GM19467 (cell line): ENCODE results near the gene SCAMP3.
"Not testable (repeated sequence)": the region's sequence is repeated elsewhere in the genome, so short reads cannot be mapped to it uniquely, and the experiment has no call there.

ENCODE experiments used
- ATAC-seq: cut with Tn5 transposase; IDR thresholded peaks from one replicate; pipeline ENCODE4 v1.9.1; 2021; ENCODE audit warnings: mild to moderate bottlenecking, moderate library complexity; ENCODE audit not compliant: unreplicated experiment

Gene SCAMP3

DNA sequence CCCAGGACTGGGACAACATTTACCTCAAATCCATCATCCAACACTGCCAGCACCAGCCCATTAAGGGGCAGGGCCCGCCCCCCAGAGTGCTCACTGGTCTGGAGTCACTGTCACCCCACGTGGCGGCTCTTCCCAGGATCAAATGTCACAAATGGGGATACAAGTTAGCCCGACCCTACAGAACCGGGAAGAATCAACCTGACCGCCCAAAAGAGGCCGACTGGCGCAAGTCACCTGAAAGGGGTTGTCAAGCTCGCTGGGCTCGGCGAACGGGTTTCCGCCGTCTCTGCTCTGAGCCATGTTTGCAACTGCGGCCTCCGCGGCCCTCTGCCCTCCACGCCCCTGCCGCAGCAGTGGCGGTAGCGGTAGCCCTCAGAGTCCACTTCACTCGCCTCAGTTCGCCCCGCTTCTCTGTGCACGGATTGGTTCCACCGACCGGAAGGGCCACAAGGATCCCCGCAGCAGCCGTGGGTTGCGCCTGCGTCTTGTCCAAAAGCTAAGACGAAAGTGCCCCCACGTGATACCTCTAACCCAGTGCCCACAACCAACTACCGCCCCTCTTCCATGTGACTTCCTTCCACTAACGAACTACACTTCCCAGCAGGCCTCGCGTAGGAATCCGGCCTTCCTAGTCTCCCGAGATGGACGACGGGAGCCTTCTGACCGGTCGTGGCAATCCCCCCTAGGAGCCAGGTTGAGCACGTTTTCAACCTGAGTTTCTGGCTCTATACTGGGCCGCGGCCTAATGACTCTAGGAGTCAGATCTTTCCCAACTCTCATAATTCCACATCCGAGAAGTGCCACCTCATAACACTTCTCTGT lies at the start of gene SCAMP3:
TSS of gene SCAMP3 (minus strand) at position 509 of the 822 bp plus-strand sequence. CDS start at position 300, 209 bp downstream.
- peak; percentile 84 for ATAC-seq

DNA sequence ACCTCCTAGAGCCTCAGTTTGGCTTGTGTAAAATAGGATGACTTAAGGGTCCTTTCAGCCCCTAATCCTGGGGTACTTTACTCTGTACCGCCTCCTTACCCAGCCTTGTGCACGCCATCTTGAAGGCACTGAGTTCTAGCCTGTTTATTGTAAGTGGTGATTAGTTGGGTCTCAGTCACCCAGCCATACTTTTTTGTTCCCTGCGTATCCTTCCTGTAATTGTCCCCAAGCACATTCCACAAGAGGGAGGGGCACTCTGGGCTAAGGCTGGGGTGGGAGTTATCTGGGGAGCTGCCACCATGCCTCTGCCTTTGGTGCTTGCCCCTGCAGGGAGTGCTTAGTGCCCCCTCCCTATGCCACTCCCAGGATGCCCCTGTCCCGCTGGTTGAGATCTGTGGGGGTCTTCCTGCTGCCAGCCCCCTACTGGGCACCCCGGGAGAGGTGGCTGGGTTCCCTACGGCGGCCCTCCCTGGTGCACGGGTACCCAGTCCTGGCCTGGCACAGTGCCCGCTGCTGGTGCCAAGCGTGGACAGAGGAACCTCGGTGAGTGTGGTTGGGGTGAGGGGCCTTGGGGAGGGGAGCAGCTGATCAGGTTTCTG lies 47.4 kb upstream of the SCAMP3 start:
- ATAC-seq: no peak

DNA sequence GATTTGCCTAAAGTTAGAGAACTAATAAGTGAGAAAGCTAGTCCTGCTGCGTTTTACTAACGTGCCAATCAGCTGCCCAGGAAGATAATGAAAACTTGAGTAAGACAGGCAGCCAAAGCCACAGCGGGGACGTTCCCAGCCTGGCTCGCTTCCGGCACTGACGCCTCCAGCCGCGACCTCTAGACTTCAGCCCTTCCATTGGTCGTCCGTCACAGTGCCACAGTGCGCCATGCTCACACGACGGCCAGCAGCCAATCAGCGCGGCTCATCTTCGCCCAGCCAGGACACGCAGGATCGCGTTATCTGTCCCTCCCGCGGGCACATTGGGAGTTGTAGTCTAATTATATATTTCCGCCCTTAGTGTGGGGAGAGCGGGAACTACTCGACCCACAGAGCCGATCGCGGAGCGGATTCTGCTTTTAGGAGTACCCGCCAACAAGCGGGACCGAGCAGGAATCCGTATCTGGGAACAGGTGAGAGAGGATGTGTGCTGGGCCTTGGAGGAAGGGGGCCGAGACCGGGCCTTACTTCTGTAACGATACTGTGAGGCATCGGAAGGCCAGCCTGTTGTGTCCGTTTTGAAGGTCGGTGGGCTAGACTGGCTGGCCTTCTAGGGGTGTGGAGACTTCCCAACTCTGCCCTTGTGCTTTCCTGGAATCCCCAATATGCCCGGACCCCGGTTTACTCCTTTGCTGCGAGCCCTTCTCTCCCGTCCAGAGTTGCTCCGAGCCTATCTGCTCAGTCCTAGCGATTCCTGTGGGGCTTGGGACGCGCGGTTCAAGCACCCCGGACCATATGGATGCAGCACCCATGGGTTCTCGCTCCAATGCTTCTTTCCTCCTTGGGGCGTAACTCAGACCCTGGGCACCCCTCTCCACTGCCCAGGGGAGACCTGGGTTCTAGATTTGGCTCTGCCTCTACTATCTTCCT lies 46.6 kb upstream of the SCAMP3 start, which contains the start of gene FDPS:
TSS of gene FDPS (plus strand) at position 374 of the 930 bp plus-strand sequence. CDS start 924 bp downstream, outside the sequence.
- ATAC-seq: peak; percentile 91

DNA sequence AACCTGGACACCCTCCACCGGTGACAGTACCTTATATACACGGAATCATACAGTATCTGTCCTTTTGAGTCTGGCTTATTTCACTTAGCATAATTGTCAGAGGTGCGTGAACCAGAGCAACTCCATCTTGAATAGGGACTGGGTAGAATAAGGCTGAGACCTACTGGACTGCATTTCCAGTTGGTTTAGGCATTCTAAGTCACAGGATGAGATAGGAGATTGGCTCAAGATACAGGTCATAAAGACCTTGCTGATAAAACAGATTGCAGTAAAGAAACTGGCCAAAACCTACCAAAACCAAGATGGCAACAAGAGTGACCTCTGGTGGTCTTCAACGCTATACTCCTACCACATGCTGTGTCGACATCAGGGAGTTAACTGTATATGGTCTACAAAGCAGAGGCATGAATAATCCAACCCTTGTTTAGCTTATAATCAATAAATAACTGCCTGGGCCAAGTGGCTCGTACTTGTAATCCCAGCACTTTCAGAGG lies 45.1 kb upstream of the SCAMP3 start:
- no peak for ATAC-seq

DNA sequence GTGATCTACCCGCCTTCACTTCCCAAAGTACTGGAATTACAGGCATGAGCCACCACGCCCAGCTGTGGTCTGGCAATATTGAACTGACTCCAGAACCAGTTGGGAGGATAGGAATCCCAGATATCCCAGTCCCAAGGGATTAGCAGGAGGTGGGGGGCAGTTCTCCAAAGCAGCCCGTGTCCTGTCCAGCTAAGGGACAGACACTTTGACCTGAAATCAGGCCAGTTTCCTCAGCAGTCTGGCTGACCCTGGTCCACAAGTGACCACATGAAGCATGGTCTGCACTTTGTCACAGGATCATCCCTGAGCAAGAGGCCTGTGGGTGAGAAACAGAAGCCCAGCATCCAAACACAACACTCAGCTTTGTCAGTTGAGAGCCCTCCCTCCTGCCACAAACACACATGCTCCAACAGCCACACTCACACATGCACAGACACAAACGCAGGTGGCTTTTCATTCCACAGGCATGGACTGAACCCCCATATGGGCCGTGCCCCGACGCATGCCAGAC lies 43.8 kb upstream of the SCAMP3 start:
- ATAC-seq: no peak

DNA sequence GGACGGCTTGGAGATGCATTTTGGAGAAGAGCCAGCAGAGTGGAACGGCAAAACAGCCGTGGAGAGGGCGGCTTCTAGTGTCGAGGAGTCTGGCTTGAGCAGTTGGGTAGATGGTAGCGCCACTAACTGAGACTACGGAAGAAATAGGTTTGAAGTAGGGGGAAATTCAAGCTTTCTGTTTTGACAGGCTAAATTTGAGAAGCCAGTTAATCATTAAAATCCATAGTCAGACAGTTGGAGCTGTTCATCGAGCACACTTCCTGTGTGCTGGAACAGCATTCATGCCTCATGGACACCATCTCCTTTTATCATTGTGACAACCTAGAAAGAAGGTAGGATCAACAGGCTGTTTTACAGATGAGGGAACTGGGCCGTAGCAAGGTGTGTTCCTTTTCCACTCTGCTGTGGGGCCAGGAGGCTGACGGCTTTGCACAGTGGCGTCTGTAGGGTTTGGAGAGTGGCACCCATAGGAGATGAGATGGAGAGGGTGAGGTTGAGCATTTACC lies 42.5 kb upstream of the SCAMP3 start:
- no peak for ATAC-seq

DNA sequence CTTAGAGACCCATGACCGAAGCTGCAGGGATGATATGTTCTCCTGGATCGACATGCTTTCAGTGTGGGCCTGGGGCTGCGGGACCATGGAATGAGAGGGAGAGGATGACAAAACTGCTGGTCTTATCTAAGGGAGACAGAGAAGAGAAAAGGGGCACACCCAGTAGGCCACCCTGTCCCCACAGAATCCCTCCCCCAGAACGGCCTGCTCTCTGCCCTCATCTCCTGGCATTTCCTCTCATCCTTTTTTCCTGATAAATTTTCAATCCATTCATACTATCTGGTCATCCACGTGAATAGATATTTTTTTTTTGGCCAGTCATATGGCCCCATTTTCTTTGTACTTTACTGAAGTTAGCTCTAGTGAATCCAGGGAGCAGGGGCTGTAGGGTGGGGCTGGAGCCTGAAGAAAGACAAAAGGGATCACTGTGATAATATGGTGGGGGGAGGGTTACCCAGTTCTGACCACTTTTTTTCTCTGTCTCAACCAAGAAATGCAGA lies 39.2 kb upstream of the SCAMP3 start, which contains the start of gene PKLR:
TSS of gene PKLR (minus strand) at position 97 of the 500 bp plus-strand sequence. CDS start at position 54, 43 bp downstream.
- ATAC-seq: no peak

DNA sequence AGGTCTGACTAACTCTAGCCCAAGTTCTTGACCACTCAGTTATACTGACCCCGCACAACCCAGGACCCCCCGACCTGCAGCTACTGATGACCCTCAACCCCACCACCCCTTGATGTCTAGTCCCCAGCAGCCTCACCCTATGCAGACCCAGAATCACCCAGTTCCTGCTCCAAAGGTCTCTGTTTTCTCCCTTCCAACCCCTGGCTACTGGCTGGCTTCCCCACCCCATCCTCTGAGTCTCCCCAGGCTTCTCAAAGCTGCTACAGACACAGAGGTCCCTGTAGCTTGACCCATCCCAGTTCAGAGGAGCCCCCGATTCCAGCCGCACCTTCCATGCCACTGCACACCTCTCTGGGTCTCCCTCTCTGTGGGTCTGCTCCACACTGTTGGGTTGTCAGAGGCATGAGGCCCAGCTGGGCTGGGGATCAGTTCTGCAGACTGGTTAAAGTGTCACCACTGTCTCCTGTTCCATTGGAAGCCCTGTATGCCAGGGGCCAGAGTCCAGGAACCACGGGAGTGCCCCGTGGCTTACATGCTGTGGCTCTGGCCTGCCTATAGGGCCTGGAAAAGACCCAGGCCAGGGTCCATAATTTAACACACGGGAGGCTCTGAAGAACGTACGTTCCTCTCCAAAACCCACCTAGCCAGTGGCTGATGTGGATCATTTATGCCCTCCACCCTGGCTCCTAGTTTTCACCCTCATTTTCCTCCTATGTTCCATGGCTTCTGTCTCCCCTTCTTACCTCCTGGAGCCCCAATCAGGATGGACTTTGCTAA lies 38.6 kb upstream of the SCAMP3 start:
- ATAC-seq: no peak

DNA sequence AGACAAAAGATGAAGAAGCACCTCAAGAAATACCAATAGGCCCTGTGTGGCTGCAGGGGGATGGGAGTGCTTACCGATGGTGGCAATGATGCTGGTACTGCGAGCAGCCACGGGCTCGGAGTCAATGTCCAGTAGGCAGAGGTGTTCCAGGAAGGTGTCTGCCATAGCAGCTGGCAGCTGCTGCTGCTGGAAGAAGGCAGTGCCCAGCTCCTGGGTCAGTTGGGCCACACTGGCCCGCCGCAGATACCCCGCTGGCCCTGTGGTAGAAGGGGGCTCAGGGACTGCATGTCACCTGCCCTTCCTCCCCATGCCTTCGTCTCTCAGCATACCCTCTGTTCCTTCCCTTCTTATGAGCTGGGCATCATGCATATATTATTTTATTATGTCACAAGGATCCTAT lies 37.9 kb upstream of the SCAMP3 start:
- ATAC-seq: no peak

DNA sequence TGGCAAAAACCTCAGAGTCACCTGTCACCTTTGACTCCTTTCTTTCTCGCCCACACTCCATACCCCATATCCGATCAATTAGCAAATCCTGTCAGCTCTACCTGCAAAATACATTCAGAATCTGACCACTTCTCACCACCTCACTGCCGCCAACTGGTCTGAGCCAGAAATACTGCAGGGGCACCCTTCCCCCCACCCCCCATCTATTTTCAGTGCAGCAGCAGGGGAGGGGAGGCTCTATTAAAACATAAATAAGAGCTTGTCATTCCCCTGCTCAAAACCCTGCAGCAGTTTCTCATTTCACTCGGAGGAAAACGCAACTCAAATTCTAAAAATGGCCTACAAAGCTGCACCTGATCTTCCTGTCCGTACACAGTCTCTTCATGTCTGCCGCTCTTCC lies 35.2 kb upstream of the SCAMP3 start:
- no peak for ATAC-seq

DNA sequence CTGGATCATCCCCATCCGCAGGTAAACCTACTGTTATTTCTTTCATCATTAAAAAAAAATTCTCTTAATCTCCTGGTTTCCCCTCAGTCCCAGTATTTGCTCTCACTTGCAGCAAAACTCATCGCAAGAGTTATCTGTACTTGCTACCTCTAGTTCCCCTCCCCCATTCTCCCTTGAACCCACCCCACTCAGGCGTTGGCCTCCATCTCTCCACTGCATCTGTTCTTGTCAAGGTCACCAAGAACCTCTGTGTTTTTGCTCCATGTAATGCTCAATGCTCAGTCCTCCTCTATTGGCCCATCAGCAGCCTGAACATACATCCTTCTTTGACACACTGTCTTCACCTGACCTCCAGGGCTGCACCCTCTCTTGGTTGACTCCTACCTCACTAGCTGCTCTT lies 34.5 kb upstream of the SCAMP3 start:
- ATAC-seq: no peak

DNA sequence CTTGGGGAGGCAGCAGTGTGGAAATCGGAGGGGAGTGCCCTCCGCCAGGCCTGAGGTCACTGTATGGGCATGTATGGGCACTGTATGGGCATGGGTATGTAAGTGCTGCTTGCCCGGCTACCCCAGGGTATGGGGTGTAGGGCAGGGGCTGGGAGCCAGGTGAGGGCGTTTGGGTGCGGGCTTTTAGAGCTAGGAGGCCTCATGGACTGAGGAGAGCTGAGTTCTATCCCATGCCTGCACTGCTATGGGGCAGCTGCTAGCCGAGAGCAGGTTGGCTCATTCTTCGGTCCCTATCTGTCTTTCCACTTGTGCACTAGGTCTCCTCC lies 33.7 kb upstream of the SCAMP3 start:
- no peak for ATAC-seq

DNA sequence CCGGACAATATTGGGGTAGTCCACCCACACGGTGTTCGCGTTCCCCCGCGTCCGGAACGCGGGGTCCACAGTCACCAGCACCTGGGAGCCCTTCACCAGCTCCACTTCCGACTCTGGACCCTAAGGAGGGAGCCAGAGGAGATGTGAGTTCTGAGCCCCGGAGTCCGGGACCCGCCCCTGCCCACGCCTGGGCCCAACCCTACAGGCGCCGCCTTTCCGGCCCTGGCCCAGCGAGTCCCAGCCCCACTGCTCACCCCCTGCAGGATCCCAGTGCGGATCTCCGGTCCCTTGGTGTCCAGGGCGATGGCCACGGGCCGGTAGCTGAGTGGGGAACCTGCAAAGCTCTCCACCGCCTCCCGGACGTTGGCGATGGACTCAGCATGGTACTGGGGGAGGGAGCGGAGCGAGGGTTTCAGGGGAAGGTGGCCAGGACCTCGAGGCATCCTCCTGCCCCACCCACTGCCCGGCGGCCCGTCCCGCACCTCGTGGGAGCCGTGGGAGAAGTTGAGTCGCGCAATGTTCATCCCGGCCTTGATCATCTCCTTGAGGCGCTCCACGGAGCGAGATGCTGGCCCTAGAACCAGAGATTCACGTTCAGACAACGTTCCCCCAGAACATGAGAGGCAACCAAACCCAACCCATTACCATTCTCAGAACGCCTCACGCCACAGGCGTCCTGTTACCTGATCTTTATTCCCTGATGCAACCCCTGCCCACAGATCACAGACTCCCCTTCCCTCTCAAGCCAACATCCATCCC lies 33.2 kb upstream of the SCAMP3 start:
- no peak for ATAC-seq

DNA sequence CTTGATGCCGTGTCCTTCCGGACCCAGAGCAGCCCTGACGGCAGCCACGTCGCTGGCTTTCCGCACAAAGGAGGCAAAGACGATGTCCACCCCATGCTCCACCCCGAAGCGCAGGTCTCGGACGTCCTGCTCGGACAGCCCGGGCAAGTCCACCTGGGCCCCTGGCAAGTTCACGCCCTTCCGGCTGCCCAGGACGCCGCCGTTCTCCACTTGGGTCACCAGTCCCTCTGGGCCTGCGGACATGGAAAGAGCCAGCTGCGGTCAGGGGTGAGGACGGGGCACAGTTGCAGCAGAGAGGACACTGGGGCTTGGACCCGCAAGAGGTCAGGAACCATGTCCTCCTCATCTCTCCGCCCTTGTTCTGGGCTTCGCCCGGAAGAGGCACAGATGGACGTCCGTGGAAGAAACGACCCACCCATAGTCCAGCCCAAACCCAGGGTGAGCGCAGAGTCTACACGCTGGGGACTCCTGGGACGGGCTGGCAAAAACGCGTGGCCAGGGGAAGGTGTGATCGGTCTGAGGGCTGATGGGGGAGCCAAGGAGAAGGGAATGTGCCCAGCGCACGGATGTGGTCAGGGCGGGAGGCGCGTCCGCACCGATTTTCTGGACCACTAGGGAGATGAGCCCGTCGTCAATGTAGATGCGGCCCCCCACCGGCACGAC lies 32.5 kb upstream of the SCAMP3 start:
- ATAC-seq: no peak

DNA sequence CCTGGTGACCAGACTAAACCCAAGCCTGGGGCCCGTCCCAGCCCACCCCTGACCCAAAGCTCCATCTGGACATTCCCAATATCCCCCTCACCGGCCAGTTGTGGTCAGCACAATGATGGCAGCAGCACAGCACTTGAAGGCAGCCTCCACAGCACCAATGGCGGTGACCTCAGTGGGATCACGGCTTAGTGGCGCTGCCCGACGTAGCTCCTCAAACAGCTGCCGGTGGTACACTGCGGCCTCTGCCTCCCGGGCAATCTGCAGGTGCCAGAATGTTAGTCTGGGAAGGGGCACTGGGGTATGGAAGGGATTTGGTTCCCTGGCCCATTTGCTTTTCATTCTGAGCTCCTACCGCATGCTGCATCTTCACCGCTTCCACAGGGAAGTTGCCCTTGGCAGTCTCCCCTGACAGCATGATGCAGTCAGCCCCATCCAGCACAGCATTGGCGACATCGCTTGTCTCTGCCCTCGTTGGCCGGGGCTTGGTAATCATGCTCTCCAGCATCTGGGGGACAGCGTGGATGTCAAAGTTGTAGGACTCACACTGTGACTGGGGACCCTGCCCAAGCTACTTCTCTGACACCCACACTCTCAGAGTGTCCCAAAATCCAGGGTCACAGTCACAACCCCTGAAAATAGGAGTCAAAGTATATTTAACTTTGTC lies 31.1 kb upstream of the SCAMP3 start:
- ATAC-seq: no peak

DNA sequence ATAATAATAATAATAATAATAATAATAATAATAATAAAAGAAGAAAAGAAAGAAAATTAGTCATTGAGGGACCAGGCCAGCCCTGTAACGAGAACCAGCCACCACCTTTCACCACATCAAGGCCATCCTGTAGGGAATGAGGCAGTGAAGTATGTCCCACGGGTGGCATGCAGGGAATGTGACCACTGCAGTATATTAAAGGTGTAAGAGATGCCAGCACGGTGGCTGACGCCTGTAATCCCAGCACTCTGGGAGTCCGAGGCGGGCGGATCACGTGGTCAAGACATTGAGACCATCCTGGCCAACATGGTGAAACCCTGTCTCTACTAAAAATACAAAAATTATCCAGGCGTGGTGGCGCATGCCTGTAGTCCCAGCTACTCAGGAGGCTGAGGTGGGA lies 28.8 kb upstream of the SCAMP3 start:
- ATAC-seq: not testable (repeated sequence)

DNA sequence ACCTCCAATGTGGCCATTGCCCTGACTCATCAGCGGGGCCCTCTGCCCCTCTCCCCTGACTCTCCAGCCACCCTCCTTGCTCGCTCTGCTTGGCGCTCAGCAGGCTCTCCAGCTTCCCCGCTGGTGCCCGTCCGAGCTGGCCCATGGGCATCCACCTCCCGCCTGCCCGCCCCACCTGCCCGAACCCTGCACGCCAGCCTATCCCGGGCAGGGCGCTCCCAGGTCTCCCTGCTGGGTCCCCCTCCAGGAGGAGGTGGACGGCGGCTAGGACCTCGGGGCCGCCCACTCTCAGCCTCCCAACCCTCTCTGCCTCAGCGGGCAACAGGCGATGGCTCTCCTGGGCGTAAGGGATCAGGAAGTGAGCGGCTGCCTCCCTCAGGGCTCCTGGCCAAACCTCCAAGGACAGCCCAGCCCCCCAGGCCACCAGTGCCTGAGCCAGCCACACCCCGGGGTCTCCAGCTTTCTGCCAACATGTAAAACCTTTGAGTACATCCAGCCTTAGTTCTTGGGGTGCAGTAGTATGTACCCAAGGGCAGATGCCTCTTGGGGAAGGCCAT lies 25.9 kb upstream of the SCAMP3 start:
- ATAC-seq: no peak

DNA sequence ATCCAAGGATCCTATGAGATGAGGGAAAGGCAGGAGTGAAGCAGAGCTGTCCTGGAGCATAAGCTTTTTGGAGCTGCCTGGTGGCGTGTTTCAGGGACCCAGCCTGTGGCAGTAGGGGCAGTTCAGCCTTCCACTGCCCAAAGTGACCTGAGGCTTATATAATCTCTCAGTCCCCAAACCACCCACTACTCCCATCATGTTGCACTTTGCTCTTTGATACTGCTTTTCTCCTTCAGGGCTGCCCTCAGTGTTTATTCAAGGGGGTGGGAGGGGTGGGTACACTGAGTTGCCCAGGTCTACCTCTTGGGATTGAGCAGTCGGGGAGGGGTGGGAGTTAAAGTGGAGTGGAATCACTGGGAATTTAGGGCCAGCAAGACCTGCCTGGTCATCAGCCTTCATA lies 24.4 kb upstream of the SCAMP3 start:
- ATAC-seq: no peak
